ENCODE data around the gene KRT25. TPM values are rescaled to one million over a fixed set of nuclear protein-coding genes. Genes with fewer than 3 reads are reported as not detected.

KRT25 gene
- total and polyA plus RNA-seq, 2 donors (not counting 1 experiment from before 2014, with no cell fraction given) = not detected

DNA sequence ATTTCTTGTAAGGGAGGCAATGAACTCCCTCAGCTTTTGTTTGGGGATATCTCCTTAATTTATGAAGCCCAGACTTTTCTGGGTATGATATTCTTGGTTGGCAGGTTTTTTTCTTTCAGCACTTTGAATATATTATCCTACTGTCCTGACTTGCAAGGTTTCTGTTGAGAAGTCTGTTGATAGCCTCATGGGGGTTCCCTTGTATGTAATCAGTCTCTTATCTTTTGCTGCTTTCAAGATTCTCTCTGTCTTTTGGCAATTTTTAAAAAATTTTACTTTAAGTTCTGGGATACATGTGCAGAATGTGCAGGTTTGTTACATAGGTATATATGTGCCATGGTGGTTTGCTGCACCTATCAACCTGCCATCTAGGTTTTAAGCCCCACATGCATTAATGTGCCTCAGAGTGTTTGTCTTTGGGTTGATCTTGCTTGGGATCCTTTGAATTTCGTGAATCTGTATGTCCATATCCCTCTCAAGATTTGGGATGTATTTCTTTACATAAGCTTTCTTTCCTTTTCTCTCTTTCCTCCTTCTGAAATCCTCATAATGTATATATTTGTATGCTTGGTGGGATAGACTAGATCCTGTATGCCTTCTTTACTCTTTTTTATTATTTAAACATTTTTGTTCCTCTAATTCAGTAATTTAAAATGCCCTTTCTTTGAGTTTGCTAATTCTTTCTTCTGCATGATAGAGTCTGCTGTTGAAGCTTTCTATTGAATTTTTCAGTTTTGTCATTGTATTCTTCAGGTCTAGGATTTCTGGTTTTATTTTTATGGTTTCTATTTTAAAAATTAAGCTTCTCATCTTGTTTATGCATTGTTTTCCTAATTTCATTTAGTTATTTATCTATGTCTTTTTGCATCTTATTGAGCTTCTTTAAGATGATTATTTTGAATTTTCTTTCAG is 5.2 kb upstream of the KRT25 start:
- H2AFZ ChIP-seq (ENCODE audit: insufficient read depth, low read depth, low read length, poor library complexity, severe bottlenecking) = no peak overlapping the region
- H3K79me2 ChIP-seq (ENCODE audit: control insufficient read depth, insufficient read depth, low read length) = no peaks in the 10 kb centered on the region
- H3K4me3 ChIP-seq (ENCODE audit: control extremely low read depth in 1 of 5, extremely low read depth in 1 of 5, insufficient read depth in 1 of 5, low read depth in 2 of 5, low read length in 4 of 5) = no peak overlapping the region
- intact Hi-C loops (cut with micrococcal nuclease) = loop anchor here (2.0 kb wide), 1 partner anchor 40 kb away; no protein-coding TSS in a partner anchor
- Mint-ChIP-seq H3K4me3 (no peak overlapping the region), H3K4me1 (no peaks in the 10 kb centered on the region), H3K9me3 (ENCODE audit: insufficient read depth) (peaks cover 21% of the 10 kb centered on the region), H3K27ac (no peak overlapping the region), H3K27me3 (peaks cover 44% of the 10 kb centered on the region)
- peaks cover 15 to 57% (median 17%) of the 10 kb centered on the region in 3 donors for H3K9me3 ChIP-seq (ENCODE audit: control extremely low read depth in 1 of 3, control insufficient read depth in 2 of 3, insufficient read depth in 1 of 3, low read length in 2 of 3)
- TF ChIP-seq EZH2 (IDR thresholded peaks at IDR 0.05; ENCODE audit: borderline replicate concordance, insufficient read depth, low read depth, low read length, poor library complexity, severe bottlenecking) = no peak
- TF ChIP-seq, protein P1, sequence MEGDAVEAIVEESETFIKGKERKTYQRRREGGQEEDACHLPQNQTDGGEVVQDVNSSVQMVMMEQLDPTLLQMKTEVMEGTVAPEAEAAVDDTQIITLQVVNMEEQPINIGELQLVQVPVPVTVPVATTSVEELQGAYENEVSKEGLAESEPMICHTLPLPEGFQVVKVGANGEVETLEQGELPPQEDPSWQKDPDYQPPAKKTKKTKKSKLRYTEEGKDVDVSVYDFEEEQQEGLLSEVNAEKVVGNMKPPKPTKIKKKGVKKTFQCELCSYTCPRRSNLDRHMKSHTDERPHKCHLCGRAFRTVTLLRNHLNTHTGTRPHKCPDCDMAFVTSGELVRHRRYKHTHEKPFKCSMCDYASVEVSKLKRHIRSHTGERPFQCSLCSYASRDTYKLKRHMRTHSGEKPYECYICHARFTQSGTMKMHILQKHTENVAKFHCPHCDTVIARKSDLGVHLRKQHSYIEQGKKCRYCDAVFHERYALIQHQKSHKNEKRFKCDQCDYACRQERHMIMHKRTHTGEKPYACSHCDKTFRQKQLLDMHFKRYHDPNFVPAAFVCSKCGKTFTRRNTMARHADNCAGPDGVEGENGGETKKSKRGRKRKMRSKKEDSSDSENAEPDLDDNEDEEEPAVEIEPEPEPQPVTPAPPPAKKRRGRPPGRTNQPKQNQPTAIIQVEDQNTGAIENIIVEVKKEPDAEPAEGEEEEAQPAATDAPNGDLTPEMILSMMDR (IDR thresholded peaks at IDR 0.05) = no peak
- H3K27me3 ChIP-seq (replicated peaks in 1 of 4; ENCODE audit: control extremely low read depth in 1 of 4, control insufficient read depth in 3 of 4, insufficient read depth in 4 of 4, low read length in 3 of 4) = peaks cover 0 to 18% (median 11%) of the 10 kb centered on the region in 4 experiments
- no peak overlapping the region for H3K4me2 ChIP-seq (replicated peaks; ENCODE audit: low read depth, low read length, poor library complexity, severe bottlenecking)
- no peaks in the 10 kb centered on the region for H3K36me3 ChIP-seq (replicated peaks in 1 of 2; ENCODE audit: control extremely low read depth in 1 of 2, control insufficient read depth in 1 of 2, extremely low read depth in 1 of 2, insufficient read depth in 2 of 2, low read length in 1 of 2)
- ATAC-seq (ENCODE audit: low read depth) = no peak
- no peaks in the 10 kb centered on the region for H3K4me1 ChIP-seq (ENCODE audit: control insufficient read depth in 2 of 2, insufficient read depth in 2 of 2, low read length in 2 of 2)
- no CpG with 5 or more reads among the region's 1 CpG for WGBS (ENCODE audit: insufficient coverage)
- no peak overlapping the region for H3K9ac ChIP-seq (ENCODE audit: low read length)
- H4K20me1 ChIP-seq (ENCODE audit: control insufficient read depth, insufficient read depth, low read length, poor library complexity, severe bottlenecking) = no peaks in the 10 kb centered on the region
- ChIA-PET POLR2A (interaction anchor here (0.6 kb wide), 1 partner anchor 1711 kb away, joined by 4 read pairs; no protein-coding TSS in a partner anchor), CTCF (no interaction called here)
- no peak for DNase-seq
- H3K27ac ChIP-seq (ENCODE audit: low read length in 2 of 2) = no peak overlapping the region

DNA sequence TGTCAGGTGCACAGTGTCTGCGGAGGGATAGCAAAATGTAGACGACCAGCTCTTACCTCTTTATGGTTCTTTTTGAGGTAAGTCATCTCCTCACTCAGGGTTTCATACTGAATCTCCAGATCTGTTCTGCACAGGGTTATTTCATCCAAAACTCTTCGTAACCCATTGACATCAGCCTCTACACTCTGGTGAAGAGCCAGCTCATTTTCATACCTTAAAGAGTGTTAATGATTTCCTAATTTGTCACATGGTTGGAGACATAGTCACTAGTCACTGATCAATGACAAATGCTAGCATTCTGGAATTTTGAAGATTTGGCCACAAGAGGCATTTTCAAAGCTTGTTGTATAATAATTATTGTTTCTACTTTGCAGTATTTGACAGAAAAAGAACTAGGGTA is 1.3 kb downstream of the KRT25 start:
- Histone ChIP-seq H3K4me2 (replicated peaks; ENCODE audit: low read depth, low read length, poor library complexity, severe bottlenecking) (no peak overlapping the region), H3K36me3 (replicated peaks in 1 of 2; ENCODE audit: control extremely low read depth in 1 of 2, control insufficient read depth in 1 of 2, extremely low read depth in 1 of 2, insufficient read depth in 2 of 2, low read length in 1 of 2) (no peaks in the 10 kb centered on the region), H3K27ac (ENCODE audit: low read length in 2 of 2) (no peak overlapping the region), H3K4me1 (ENCODE audit: control insufficient read depth in 2 of 2, insufficient read depth in 2 of 2, low read length in 2 of 2) (no peaks in the 10 kb centered on the region), H3K79me2 (ENCODE audit: control insufficient read depth, insufficient read depth, low read length) (no peaks in the 10 kb centered on the region), H2AFZ (ENCODE audit: insufficient read depth, low read depth, low read length, poor library complexity, severe bottlenecking) (no peak overlapping the region), H3K27me3 (replicated peaks in 1 of 4; ENCODE audit: control extremely low read depth in 1 of 4, control insufficient read depth in 3 of 4, insufficient read depth in 4 of 4, low read length in 3 of 4) (peaks cover 0 to 19% (median 6%) of the 10 kb centered on the region in 4 experiments), H4K20me1 (ENCODE audit: control insufficient read depth, insufficient read depth, low read length, poor library complexity, severe bottlenecking) (no peaks in the 10 kb centered on the region), H3K4me3 (ENCODE audit: control extremely low read depth in 1 of 5, extremely low read depth in 1 of 5, insufficient read depth in 1 of 5, low read depth in 2 of 5, low read length in 4 of 5) (no peak overlapping the region), H3K9me3 (ENCODE audit: control extremely low read depth in 1 of 3, control insufficient read depth in 2 of 3, insufficient read depth in 1 of 3, low read length in 2 of 3) (peaks cover 0 to 1% (median 1%) of the 10 kb centered on the region in 3 donors), H3K9ac (ENCODE audit: low read length) (no peak overlapping the region)
- Mint-ChIP-seq H3K4me1 (no peaks in the 10 kb centered on the region), H3K4me3 (no peak overlapping the region), H3K27me3 (peaks cover 57% of the 10 kb centered on the region), H3K9me3 (ENCODE audit: insufficient read depth) (peaks cover 6% of the 10 kb centered on the region), H3K27ac (no peak overlapping the region)
- ChIA-PET POLR2A (interaction anchor here (0.6 kb wide), 1 partner anchor 1613 kb away, joined by 3 read pairs; no protein-coding TSS in a partner anchor), CTCF (no interaction called here)
- TF ChIP-seq, protein P1 (IDR thresholded peaks at IDR 0.05) = no peak
- no peak for TF ChIP-seq EZH2 (IDR thresholded peaks at IDR 0.05; ENCODE audit: borderline replicate concordance, insufficient read depth, low read depth, low read length, poor library complexity, severe bottlenecking)
- ATAC-seq (ENCODE audit: low read depth) (no peak), DNase-seq (no peak)
- no CpG with 5 or more reads among the region's 3 CpGs for WGBS (ENCODE audit: insufficient coverage)
- intact Hi-C loops (cut with micrococcal nuclease) = no loop called here
